Neural crest cell (in vitro differentiated cells): Measurements from ENCODE around the gene GABBR2. TPM values are rescaled to one million over a fixed set of nuclear protein-coding genes. Genes with fewer than 3 reads are reported as not detected.
"Not testable (repeated sequence)": the region's sequence is repeated elsewhere in the genome, so short reads cannot be mapped to it uniquely, and the experiment has no call there.

Experiments
- DNase-seq: peaks from one replicate; pipeline ENCODE4 v3.0.0; 2021; ENCODE audit warnings: low read depth, mixed read lengths, low spot score
- H3K27ac Mint-ChIP-seq: one replicate; pipeline ENCODE4 v1.8.0; 2021; ENCODE audit warnings: mild to moderate bottlenecking, mixed read lengths; ENCODE audit not compliant: unreplicated experiment
- H3K27me3 Mint-ChIP-seq: 2 replicates; pipeline ENCODE4 v1.8.0; 2021; ENCODE audit warnings: low read depth, mild to moderate bottlenecking, mixed read lengths
- H3K36me3 Mint-ChIP-seq: 2 replicates; pipeline ENCODE4 v1.8.0; 2021; ENCODE audit warnings: low read depth, mild to moderate bottlenecking, mixed read lengths
- H3K4me1 Mint-ChIP-seq: 2 replicates; pipeline ENCODE4 v1.8.0; 2021; ENCODE audit warnings: mixed read lengths
- H3K4me3 Mint-ChIP-seq: one replicate; pipeline ENCODE4 v1.8.0; 2021; ENCODE audit warnings: mild to moderate bottlenecking, mixed read lengths
- H3K9me3 Mint-ChIP-seq: 2 replicates; pipeline ENCODE4 v1.8.0; 2021; ENCODE audit warnings: mixed read lengths
- CTCF ChIP-seq: fragments of 200-600 bp; sonication (generic); conservative IDR thresholded peaks from 2 replicates; pipeline ENCODE4 v1.5.0; 2021; ENCODE audit warnings: antibody characterized with exemption, mild to moderate bottlenecking
- total RNA-seq: library from RNA; stranded (reverse); gene quantifications from 2 replicates; pipeline ENCODE4 v1.2.1, GENCODE V29; 2021

The GABBR2 gene
- total RNA-seq, 1 donor from 2014 or later = 0.84 TPM

GRCh38 chr9:98280162-98280561 lies 428.6 kb downstream of the GABBR2 start:
- Mint-ChIP-seq H3K4me1 (peaks cover 9% of the 10 kb centered on the region), H3K27ac (no peak overlapping the region), H3K36me3 (no peaks in the 10 kb centered on the region), H3K4me3 (no peak overlapping the region), H3K9me3 (no peaks in the 10 kb centered on the region), H3K27me3 (peaks cover 56% of the 10 kb centered on the region)
- DNase-seq = no peak
- TF ChIP-seq CTCF = no peak

- H3K4me1 Mint-ChIP-seq = peaks cover 11% of the 10 kb centered on the region
- no peak for TF ChIP-seq CTCF
- no peak overlapping the region for H3K27ac Mint-ChIP-seq
- peaks cover 51% of the 10 kb centered on the region for H3K27me3 Mint-ChIP-seq
- no peak for DNase-seq
- no peak overlapping the region for H3K4me3 Mint-ChIP-seq
- no peaks in the 10 kb centered on the region for H3K9me3 Mint-ChIP-seq
- no peaks in the 10 kb centered on the region for H3K36me3 Mint-ChIP-seq
Measured at GRCh38 chr9:98276907-98277469, 431.7 kb downstream of the GABBR2 start.

GRCh38 chr9:98275159-98275558 lies 433.6 kb downstream of the GABBR2 start:
- H3K4me3 Mint-ChIP-seq = no peak overlapping the region
- peaks cover 10% of the 10 kb centered on the region for H3K4me1 Mint-ChIP-seq
- no peaks in the 10 kb centered on the region for H3K9me3 Mint-ChIP-seq
- H3K27ac Mint-ChIP-seq = no peak overlapping the region
- TF ChIP-seq CTCF = no peak
- peaks cover 43% of the 10 kb centered on the region for H3K27me3 Mint-ChIP-seq
- DNase-seq = no peak
- H3K36me3 Mint-ChIP-seq = no peaks in the 10 kb centered on the region

- no peak overlapping the region for H3K27ac Mint-ChIP-seq
- no peaks in the 10 kb centered on the region for H3K9me3 Mint-ChIP-seq
- peaks cover 16% of the 10 kb centered on the region for H3K4me1 Mint-ChIP-seq
- H3K27me3 Mint-ChIP-seq = peaks cover 21% of the 10 kb centered on the region
- no peak overlapping the region for H3K4me3 Mint-ChIP-seq
- DNase-seq = no peak
- H3K36me3 Mint-ChIP-seq = no peaks in the 10 kb centered on the region
- no peak for TF ChIP-seq CTCF
Measured at GRCh38 chr9:98272083-98272482, 436.7 kb downstream of the GABBR2 start.

GRCh38 chr9:98271479-98271878 lies 437.3 kb downstream of the GABBR2 start:
- no peak overlapping the region for H3K4me3 Mint-ChIP-seq
- H3K27ac Mint-ChIP-seq = no peak overlapping the region
- H3K4me1 Mint-ChIP-seq = peaks cover 16% of the 10 kb centered on the region
- no peak for TF ChIP-seq CTCF
- no peaks in the 10 kb centered on the region for H3K9me3 Mint-ChIP-seq
- H3K36me3 Mint-ChIP-seq = no peaks in the 10 kb centered on the region
- no peak for DNase-seq
- peaks cover 15% of the 10 kb centered on the region for H3K27me3 Mint-ChIP-seq

- H3K4me3 Mint-ChIP-seq = not testable (repeated sequence)
- peak overlapping the region; percentile 9 for H3K27ac Mint-ChIP-seq
Measured at GRCh38 chr9:98270284-98270683, 438.5 kb downstream of the GABBR2 start.

GRCh38 chr9:98269652-98270051 lies 439.1 kb downstream of the GABBR2 start:
- H3K4me3 Mint-ChIP-seq, H3K9me3 Mint-ChIP-seq, H3K27ac Mint-ChIP-seq, H3K36me3 Mint-ChIP-seq, DNase-seq: not testable (repeated sequence)
- peaks cover 17% of the 10 kb centered on the region for H3K27me3 Mint-ChIP-seq
- peaks cover 16% of the 10 kb centered on the region for H3K4me1 Mint-ChIP-seq

More at GRCh38 chr9:98270284-98270683, 438.5 kb downstream of the GABBR2 start:
- H3K36me3 Mint-ChIP-seq, H3K9me3 Mint-ChIP-seq, DNase-seq: not testable (repeated sequence)
- H3K27me3 Mint-ChIP-seq = peaks cover 17% of the 10 kb centered on the region
- H3K4me1 Mint-ChIP-seq = peaks cover 16% of the 10 kb centered on the region

- not testable (repeated sequence) for H3K9me3 Mint-ChIP-seq, H3K36me3 Mint-ChIP-seq, H3K4me3 Mint-ChIP-seq, DNase-seq, H3K27ac Mint-ChIP-seq
- Mint-ChIP-seq H3K27me3 (peaks cover 18% of the 10 kb centered on the region), H3K4me1 (peaks cover 16% of the 10 kb centered on the region)
Measured at GRCh38 chr9:98267556-98267955, 441.2 kb downstream of the GABBR2 start.
